ENCODE results near the gene LONP2. TPM values are rescaled to one million over a fixed set of nuclear protein-coding genes. Genes with fewer than 3 reads are reported as not detected.

Gene LONP2
- total RNA-seq, 1 experiment from 2014 or later = 46.8 TPM

DNA sequence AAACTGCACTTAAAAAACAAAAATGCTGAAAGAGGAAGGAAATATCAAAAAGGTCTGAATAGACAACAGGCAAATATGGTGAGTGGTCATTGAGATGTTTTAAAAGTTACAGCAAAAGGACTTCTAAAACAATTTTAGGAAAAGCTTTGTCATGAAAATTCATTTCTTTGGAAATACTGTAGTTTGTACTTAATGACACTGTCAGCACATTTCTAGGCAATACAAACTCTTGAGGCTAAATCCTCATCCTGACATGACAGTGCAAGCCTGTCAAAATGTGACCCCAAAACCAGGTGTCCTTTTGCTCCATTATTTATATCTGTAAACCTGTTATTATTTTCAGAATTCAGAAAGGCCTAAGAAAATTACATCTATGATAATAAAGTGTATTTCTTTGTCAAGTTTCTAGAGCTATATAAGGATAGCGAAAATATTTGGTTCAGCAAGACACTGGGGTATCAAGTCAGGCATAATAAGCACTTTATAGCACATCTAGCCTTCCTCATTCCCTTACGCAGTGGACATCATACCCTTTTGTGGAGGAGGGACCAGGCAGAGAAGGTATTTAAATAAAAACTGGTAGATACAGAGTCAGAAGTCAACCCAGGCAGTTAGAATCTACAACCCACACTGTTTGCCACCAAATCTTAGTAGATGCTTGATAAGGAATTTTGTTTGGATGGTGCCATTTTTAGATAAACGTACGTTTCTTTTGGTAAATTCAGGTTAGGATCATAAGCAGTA, 112.7 kb downstream of the LONP2 start:
- Histone ChIP-seq H3K4me1 (ENCODE audit: control insufficient read depth in 1 of 2, insufficient read depth in 2 of 2, low read length in 2 of 2) (no peaks in the 10 kb centered on the region), H3K36me3 (ENCODE audit: control insufficient read depth in 1 of 2, insufficient read depth in 2 of 2, low read length in 2 of 2) (peaks cover 4 to 9% of the 10 kb centered on the region in 2 experiments; a peak in 3 of 4 replicates), H3K9me3 (ENCODE audit: control insufficient read depth in 1 of 2, insufficient read depth in 1 of 2, low read depth in 1 of 2, low read length in 2 of 2) (no peaks in the 10 kb centered on the region), H2AFZ (ENCODE audit: low read depth, low read length, poor library complexity, severe bottlenecking) (no peak overlapping the region), H3K27ac (ENCODE audit: low read depth, low read length) (no peak overlapping the region), H3K4me3 (replicated peaks in 1 of 2; ENCODE audit: low read depth in 1 of 2, low read length in 2 of 2) (no peak overlapping the region), H3K27me3 (ENCODE audit: insufficient read depth, low read length) (no peaks in the 10 kb centered on the region), H3K79me2 (ENCODE audit: insufficient read depth, low read length) (peaks cover 57% of the 10 kb centered on the region), H3K9me2 (ENCODE audit: insufficient read depth) (no peaks in the 10 kb centered on the region), H4K20me1 (ENCODE audit: insufficient read depth) (peaks cover 6% of the 10 kb centered on the region; the same call in 1 of the 2 replicates), H3K4me2 (ENCODE audit: low read length) (no peak overlapping the region), H3K9ac (ENCODE audit: low read length) (no peak overlapping the region)
- intact Hi-C loops (cut with micrococcal nuclease) = no loop called here
- ChIA-PET POLR2A (no interaction called here), RAD21 (ENCODE audit: low non-redundant PET in 1 of 2, low total read pairs in 2 of 2, uncharacterized antibody in 2 of 2, unreplicated experiment in 2 of 2) (no interaction called here), CTCF (interaction anchor here (5.4 kb wide), 1 partner anchor 170 kb away, joined by 35 read pairs; no protein-coding TSS in a partner anchor)
- BruUV-seq (replicated peaks) = no TSS peak
- ATAC-seq = no peak
- TF ChIP-seq, protein P1, sequence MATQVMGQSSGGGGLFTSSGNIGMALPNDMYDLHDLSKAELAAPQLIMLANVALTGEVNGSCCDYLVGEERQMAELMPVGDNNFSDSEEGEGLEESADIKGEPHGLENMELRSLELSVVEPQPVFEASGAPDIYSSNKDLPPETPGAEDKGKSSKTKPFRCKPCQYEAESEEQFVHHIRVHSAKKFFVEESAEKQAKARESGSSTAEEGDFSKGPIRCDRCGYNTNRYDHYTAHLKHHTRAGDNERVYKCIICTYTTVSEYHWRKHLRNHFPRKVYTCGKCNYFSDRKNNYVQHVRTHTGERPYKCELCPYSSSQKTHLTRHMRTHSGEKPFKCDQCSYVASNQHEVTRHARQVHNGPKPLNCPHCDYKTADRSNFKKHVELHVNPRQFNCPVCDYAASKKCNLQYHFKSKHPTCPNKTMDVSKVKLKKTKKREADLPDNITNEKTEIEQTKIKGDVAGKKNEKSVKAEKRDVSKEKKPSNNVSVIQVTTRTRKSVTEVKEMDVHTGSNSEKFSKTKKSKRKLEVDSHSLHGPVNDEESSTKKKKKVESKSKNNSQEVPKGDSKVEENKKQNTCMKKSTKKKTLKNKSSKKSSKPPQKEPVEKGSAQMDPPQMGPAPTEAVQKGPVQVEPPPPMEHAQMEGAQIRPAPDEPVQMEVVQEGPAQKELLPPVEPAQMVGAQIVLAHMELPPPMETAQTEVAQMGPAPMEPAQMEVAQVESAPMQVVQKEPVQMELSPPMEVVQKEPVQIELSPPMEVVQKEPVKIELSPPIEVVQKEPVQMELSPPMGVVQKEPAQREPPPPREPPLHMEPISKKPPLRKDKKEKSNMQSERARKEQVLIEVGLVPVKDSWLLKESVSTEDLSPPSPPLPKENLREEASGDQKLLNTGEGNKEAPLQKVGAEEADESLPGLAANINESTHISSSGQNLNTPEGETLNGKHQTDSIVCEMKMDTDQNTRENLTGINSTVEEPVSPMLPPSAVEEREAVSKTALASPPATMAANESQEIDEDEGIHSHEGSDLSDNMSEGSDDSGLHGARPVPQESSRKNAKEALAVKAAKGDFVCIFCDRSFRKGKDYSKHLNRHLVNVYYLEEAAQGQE (IDR thresholded peaks at IDR 0.05; ENCODE audit: low read depth) = no peak
- TF ChIP-seq YY1 (IDR thresholded peaks at IDR 0.05; ENCODE audit: extremely low read depth, insufficient replicate concordance, low read depth, low read length) = no peak
- TF ChIP-seq JUND (IDR thresholded peaks at IDR 0.05) = no peak
- no peak for TF ChIP-seq FOSL1 (IDR thresholded peaks at IDR 0.05; ENCODE audit: low read depth)
- TF ChIP-seq SIN3A (IDR thresholded peaks at IDR 0.05; ENCODE audit: low read depth) = no peak
- no peak for TF ChIP-seq EZH2phosphoT487 (IDR thresholded peaks at IDR 0.05; ENCODE audit: borderline replicate concordance)
- no peak for TF ChIP-seq RAD21 (IDR thresholded peaks at IDR 0.05; ENCODE audit: low read depth)
- no peak for TF ChIP-seq SRF (IDR thresholded peaks at IDR 0.05; ENCODE audit: low read depth)
- TF ChIP-seq CBX3 (IDR thresholded peaks at IDR 0.05; ENCODE audit: low read depth) = no peak
- TF ChIP-seq, protein P2, sequence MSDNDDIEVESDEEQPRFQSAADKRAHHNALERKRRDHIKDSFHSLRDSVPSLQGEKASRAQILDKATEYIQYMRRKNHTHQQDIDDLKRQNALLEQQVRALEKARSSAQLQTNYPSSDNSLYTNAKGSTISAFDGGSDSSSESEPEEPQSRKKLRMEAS (IDR thresholded peaks at IDR 0.05) = no peak
- no peak for TF ChIP-seq ELF1 (IDR thresholded peaks at IDR 0.05; ENCODE audit: borderline replicate concordance, low read depth)
- no peak for TF ChIP-seq EZH2 (IDR thresholded peaks at IDR 0.05)
- no peak for TF ChIP-seq EGR1 (IDR thresholded peaks at IDR 0.05; ENCODE audit: low read depth)
- TF ChIP-seq, protein P3, sequence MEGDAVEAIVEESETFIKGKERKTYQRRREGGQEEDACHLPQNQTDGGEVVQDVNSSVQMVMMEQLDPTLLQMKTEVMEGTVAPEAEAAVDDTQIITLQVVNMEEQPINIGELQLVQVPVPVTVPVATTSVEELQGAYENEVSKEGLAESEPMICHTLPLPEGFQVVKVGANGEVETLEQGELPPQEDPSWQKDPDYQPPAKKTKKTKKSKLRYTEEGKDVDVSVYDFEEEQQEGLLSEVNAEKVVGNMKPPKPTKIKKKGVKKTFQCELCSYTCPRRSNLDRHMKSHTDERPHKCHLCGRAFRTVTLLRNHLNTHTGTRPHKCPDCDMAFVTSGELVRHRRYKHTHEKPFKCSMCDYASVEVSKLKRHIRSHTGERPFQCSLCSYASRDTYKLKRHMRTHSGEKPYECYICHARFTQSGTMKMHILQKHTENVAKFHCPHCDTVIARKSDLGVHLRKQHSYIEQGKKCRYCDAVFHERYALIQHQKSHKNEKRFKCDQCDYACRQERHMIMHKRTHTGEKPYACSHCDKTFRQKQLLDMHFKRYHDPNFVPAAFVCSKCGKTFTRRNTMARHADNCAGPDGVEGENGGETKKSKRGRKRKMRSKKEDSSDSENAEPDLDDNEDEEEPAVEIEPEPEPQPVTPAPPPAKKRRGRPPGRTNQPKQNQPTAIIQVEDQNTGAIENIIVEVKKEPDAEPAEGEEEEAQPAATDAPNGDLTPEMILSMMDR (IDR thresholded peaks at IDR 0.05 in 2 of 3, conservative IDR thresholded peaks at IDR 0.05 in 1 of 3; ENCODE audit: borderline replicate concordance in 1 of 3, insufficient read depth in 1 of 3, low read depth in 2 of 3, low read length in 2 of 3) = no peak
- no peak for DNase-seq (ENCODE audit: low read depth, low spot score)

All from HCT116 (cell line).